ENCODE data around the gene SPATA17.

GRCh38 chr1:217590598-217590997 lies 40.5 kb upstream of the SPATA17 start:
- no peak for TF ChIP-seq PKNOX1 (IDR thresholded peaks at IDR 0.05)
- no peak for TF ChIP-seq SUZ12 (IDR thresholded peaks at IDR 0.05)
- no peak for TF ChIP-seq FOXM1 (IDR thresholded peaks at IDR 0.05; ENCODE audit: borderline replicate concordance)
- no peak for TF ChIP-seq LEF1 (IDR thresholded peaks at IDR 0.05; ENCODE audit: borderline replicate concordance)
- TF ChIP-seq NFRKB (IDR thresholded peaks at IDR 0.05), result no peak
